B cell (primary cell): ENCODE data around the gene SMG7.

ENCODE experiments used
- EZH2 ChIP-seq: IDR thresholded peaks from 2 replicates; pipeline ENCODE4 v1.6.1; 2012; ENCODE audit warnings: borderline replicate concordance, low read depth, mild to moderate bottlenecking, moderate library complexity, low read length; ENCODE audit not compliant: insufficient read depth, poor library complexity, severe bottlenecking
- TF ChIP-seq, protein P1 (sequence below): fragments of 200-600 bp; IDR thresholded peaks from one replicate; pipeline ENCODE4 v1.8.0; 2022; ENCODE audit warnings: antibody characterized with exemption, mild to moderate bottlenecking

- TF ChIP-seq, protein P1, sequence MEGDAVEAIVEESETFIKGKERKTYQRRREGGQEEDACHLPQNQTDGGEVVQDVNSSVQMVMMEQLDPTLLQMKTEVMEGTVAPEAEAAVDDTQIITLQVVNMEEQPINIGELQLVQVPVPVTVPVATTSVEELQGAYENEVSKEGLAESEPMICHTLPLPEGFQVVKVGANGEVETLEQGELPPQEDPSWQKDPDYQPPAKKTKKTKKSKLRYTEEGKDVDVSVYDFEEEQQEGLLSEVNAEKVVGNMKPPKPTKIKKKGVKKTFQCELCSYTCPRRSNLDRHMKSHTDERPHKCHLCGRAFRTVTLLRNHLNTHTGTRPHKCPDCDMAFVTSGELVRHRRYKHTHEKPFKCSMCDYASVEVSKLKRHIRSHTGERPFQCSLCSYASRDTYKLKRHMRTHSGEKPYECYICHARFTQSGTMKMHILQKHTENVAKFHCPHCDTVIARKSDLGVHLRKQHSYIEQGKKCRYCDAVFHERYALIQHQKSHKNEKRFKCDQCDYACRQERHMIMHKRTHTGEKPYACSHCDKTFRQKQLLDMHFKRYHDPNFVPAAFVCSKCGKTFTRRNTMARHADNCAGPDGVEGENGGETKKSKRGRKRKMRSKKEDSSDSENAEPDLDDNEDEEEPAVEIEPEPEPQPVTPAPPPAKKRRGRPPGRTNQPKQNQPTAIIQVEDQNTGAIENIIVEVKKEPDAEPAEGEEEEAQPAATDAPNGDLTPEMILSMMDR: no peak
- TF ChIP-seq EZH2: no peak
Measured at GRCh38 chr1:183584147-183584546, 111.8 kb downstream of the SMG7 start.
